ENCODE measurements around the gene NOC4L. TPM values are rescaled to one million over a fixed set of nuclear protein-coding genes. Genes with fewer than 3 reads are reported as not detected.

NOC4L gene
- polyA plus RNA-seq, 3 donors: 7.3 to 18.0 (median 17.9) TPM

DNA sequence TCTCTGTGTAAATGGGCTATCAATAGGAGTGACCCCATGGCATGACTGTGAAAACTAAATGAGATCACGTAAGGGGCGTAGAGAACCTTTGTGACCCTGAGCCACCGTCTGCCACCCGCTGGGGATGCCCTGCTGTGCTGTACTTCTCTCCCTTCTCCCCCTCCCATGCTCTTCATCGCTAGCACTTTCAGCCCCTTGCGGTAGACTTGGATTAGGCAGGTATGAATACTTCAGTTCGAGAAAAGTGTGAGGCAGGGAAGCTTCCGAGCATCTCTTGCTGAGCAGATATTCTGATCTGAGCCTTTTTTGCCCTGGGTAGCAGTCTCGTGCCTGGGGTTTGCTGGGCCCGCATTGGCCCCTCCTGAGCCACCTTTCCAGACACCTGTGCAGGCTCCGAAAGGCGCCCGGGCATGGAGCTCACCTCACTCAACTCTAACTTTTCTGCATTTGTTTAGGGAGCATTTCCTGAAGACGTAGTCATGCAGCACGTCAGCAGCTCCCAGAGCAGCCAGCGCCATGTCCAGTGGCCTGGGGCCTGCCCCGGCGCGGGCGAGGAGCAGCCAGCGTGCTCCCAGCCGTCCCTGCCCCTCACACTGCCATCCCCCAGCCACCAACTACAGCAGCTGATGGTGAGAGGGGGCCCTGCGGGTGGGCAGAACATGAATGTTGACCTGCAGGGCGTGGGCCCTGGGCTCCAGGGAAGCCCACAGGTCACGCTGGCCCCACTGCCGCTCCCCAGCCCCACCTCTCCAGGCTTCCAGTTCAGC is 40.5 kb upstream of the NOC4L start:
- Mint-ChIP-seq H3K4me1 (no peaks in the 10 kb centered on the region), H3K27ac (no peak overlapping the region), H3K4me3 (no peak overlapping the region), H3K27me3 (ENCODE audit: low read depth in 3 of 3) (no peaks in the 10 kb centered on the region), H3K9me3 (no peaks in the 10 kb centered on the region), H3K36me3 (peaks cover 25 to 45% of the 10 kb centered on the region in 2 donors)
- Histone ChIP-seq H3K4me2 (replicated peaks; ENCODE audit: extremely low read depth, low read length, poor library complexity, severe bottlenecking) (no peak overlapping the region), H3K9ac (ENCODE audit: insufficient read depth, low read length, poor library complexity, severe bottlenecking) (no peak overlapping the region), H3K9me3 (replicated peaks in 1 of 2; ENCODE audit: control insufficient read depth in 1 of 2, insufficient read depth in 1 of 2, low read length in 2 of 2) (no peaks in the 10 kb centered on the region), H2AFZ (ENCODE audit: insufficient read depth, low read depth, low read length, poor library complexity, severe bottlenecking) (no peak overlapping the region), H3K4me1 (ENCODE audit: control insufficient read depth in 1 of 2, insufficient read depth in 2 of 2, low read length in 2 of 2) (no peaks in the 10 kb centered on the region), H3K27ac (ENCODE audit: low read depth in 1 of 2, low read length in 2 of 2) (no peak overlapping the region), H4K20me1 (ENCODE audit: insufficient read depth, low read length) (no peaks in the 10 kb centered on the region), H3K27me3 (ENCODE audit: control insufficient read depth in 2 of 2, insufficient read depth in 2 of 2, low read length in 2 of 2) (no peaks in the 10 kb centered on the region), H3K4me3 (replicated peaks in 1 of 3; ENCODE audit: low read depth in 2 of 3, low read length in 3 of 3) (no peak overlapping the region), H3K36me3 (replicated peaks in 1 of 2; ENCODE audit: control insufficient read depth in 1 of 2, insufficient read depth in 2 of 2, low read length in 2 of 2) (peaks cover 3 to 36% of the 10 kb centered on the region in 2 donors), H3K79me2 (ENCODE audit: insufficient read depth, low read length) (no peaks in the 10 kb centered on the region)
- intact Hi-C loops (cut with micrococcal nuclease): no loop called here
- WGBS (ENCODE audit: insufficient coverage): 91% methylated on average over 10 of the region's 26 CpGs
- TF ChIP-seq, protein P1, sequence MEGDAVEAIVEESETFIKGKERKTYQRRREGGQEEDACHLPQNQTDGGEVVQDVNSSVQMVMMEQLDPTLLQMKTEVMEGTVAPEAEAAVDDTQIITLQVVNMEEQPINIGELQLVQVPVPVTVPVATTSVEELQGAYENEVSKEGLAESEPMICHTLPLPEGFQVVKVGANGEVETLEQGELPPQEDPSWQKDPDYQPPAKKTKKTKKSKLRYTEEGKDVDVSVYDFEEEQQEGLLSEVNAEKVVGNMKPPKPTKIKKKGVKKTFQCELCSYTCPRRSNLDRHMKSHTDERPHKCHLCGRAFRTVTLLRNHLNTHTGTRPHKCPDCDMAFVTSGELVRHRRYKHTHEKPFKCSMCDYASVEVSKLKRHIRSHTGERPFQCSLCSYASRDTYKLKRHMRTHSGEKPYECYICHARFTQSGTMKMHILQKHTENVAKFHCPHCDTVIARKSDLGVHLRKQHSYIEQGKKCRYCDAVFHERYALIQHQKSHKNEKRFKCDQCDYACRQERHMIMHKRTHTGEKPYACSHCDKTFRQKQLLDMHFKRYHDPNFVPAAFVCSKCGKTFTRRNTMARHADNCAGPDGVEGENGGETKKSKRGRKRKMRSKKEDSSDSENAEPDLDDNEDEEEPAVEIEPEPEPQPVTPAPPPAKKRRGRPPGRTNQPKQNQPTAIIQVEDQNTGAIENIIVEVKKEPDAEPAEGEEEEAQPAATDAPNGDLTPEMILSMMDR (IDR thresholded peaks at IDR 0.05): no peak
- no peak for DNase-seq

DNA sequence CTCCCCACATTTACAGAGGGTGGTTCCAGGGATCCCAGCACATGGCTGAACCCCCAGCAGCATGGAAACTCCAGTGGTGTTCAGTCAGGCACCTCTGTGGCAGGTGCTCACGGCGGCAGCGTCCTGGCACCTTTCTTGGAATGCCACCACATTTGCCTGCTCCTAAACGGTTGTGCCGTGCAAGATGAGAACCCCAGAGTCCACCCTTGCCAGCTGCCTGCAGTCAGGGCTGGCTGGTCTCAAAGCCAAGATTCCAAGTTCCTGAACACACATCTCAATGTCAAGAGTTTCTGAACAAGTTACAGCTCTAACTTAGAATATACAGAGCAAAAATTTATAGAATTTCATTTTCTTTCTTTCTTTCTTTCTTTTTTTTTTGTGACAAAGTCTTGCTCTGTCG is 38.8 kb upstream of the NOC4L start:
- 100% methylated on average over 6 of the region's 6 CpGs for WGBS (ENCODE audit: insufficient coverage)
- H3K4me3 Mint-ChIP-seq: no peak overlapping the region
- Histone ChIP-seq H3K27ac (ENCODE audit: low read depth in 1 of 2, low read length in 2 of 2) (no peak overlapping the region), H3K4me2 (replicated peaks; ENCODE audit: extremely low read depth, low read length, poor library complexity, severe bottlenecking) (no peak overlapping the region), H3K27me3 (ENCODE audit: control insufficient read depth in 2 of 2, insufficient read depth in 2 of 2, low read length in 2 of 2) (no peaks in the 10 kb centered on the region), H3K79me2 (ENCODE audit: insufficient read depth, low read length) (no peaks in the 10 kb centered on the region), H3K4me1 (ENCODE audit: control insufficient read depth in 1 of 2, insufficient read depth in 2 of 2, low read length in 2 of 2) (no peaks in the 10 kb centered on the region), H3K36me3 (replicated peaks in 1 of 2; ENCODE audit: control insufficient read depth in 1 of 2, insufficient read depth in 2 of 2, low read length in 2 of 2) (peaks cover 8 to 42% of the 10 kb centered on the region in 2 donors), H3K9ac (ENCODE audit: insufficient read depth, low read length, poor library complexity, severe bottlenecking) (no peak overlapping the region), H3K4me3 (replicated peaks in 1 of 3; ENCODE audit: low read depth in 2 of 3, low read length in 3 of 3) (no peak overlapping the region), H2AFZ (ENCODE audit: insufficient read depth, low read depth, low read length, poor library complexity, severe bottlenecking) (no peak overlapping the region), H3K9me3 (replicated peaks in 1 of 2; ENCODE audit: control insufficient read depth in 1 of 2, insufficient read depth in 1 of 2, low read length in 2 of 2) (no peaks in the 10 kb centered on the region), H4K20me1 (ENCODE audit: insufficient read depth, low read length) (no peaks in the 10 kb centered on the region)
- no peaks in the 10 kb centered on the region for H3K9me3 Mint-ChIP-seq
- intact Hi-C loops (cut with micrococcal nuclease): no loop called here
- H3K27me3 Mint-ChIP-seq (ENCODE audit: low read depth in 3 of 3): no peaks in the 10 kb centered on the region
- no peak overlapping the region for H3K27ac Mint-ChIP-seq
- TF ChIP-seq, protein P1 (IDR thresholded peaks at IDR 0.05): no peak
- no peak for DNase-seq
- no peaks in the 10 kb centered on the region for H3K4me1 Mint-ChIP-seq
- H3K36me3 Mint-ChIP-seq: peaks cover 21 to 43% of the 10 kb centered on the region in 2 donors

Data from CD14-positive monocyte (primary cell).